PC-9 (cell line): Measurements from ENCODE around the gene LIMK1. TPM values are rescaled to one million over a fixed set of nuclear protein-coding genes. Genes with fewer than 3 reads are reported as not detected.

Experiments
- BruUV-seq: library from RNA; stranded (reverse); fragments of 400-500 nt; replicated peaks from 2 replicates; lab custom pipeline; 2021; lab: Mats Ljungman, UMichigan
- CTCF ChIA-PET: fragments of 300-600 bp; sonication (Branson Sonifier 250); formaldehyde crosslinking; loops from one replicate; lab custom pipeline; 2022; ENCODE audit warnings: antibody characterized with exemption; lab: Charles Lee
- POLR2A ChIA-PET: fragments of 300-600 bp; sonication (Branson Sonifier 250); formaldehyde crosslinking; loops from one replicate; lab custom pipeline; 2022; ENCODE audit warnings: antibody characterized with exemption; ENCODE audit not compliant: unreplicated experiment; lab: Charles Lee
- DNase-seq, 2 experiments: peaks; one replicate each; pipeline versions ENCODE4 v3.0.0 to v3.0.0-alpha.2; 2015 to 2022; ENCODE audit warnings: mixed read lengths in 1 of 2
- H2AFZ ChIP-seq: fragments of 200-600 bp; sonication (generic); 2 replicates; pipeline ENCODE4 v1.8.1; 2017; ENCODE audit warnings: antibody characterized with exemption
- H3F3A ChIP-seq: fragments of 200-600 bp; sonication (generic); 2 replicates; pipeline ENCODE4 v1.8.1; 2017; ENCODE audit warnings: antibody characterized with exemption, mild to moderate bottlenecking, low read depth; ENCODE audit not compliant: insufficient read depth
- H3K27ac ChIP-seq: fragments of 200-600 bp; sonication (generic); 2 replicates; pipeline ENCODE4 v1.6.1; 2016; ENCODE audit warnings: mixed run types
- H3K27me3 ChIP-seq: fragments of 200-600 bp; sonication (generic); 2 replicates; pipeline ENCODE4 v1.6.1; 2016; ENCODE audit warnings: low read depth, mixed run types; ENCODE audit not compliant: insufficient read depth
- H3K36me3 ChIP-seq: fragments of 200-600 bp; sonication (generic); 2 replicates; pipeline ENCODE4 v1.6.1; 2016; ENCODE audit warnings: low read depth, mixed run types
- H3K4me1 ChIP-seq: fragments of 200-600 bp; sonication (generic); replicated peaks from 2 replicates; pipeline ENCODE4 v1.6.1; 2016; ENCODE audit warnings: mixed run types; ENCODE audit not compliant: insufficient read depth
- H3K4me2 ChIP-seq: fragments of 200-600 bp; sonication (generic); 2 replicates; pipeline ENCODE4 v1.6.1; 2017; ENCODE audit warnings: mixed run types
- H3K4me3 ChIP-seq: fragments of 200-600 bp; sonication (generic); 2 replicates; pipeline ENCODE4 v1.6.1; 2016; ENCODE audit warnings: mixed run types
- H3K79me2 ChIP-seq: fragments of 200-600 bp; sonication (generic); 2 replicates; pipeline ENCODE4 v1.6.1; 2017; ENCODE audit warnings: low read depth, mixed run types
- H3K9me2 ChIP-seq: fragments of 200-600 bp; sonication (generic); 2 replicates; pipeline ENCODE4 v1.8.1; 2017; ENCODE audit warnings: mild to moderate bottlenecking; ENCODE audit not compliant: insufficient read depth
- H3K9me3 ChIP-seq: fragments of 200-600 bp; sonication (generic); 2 replicates; pipeline ENCODE4 v1.8.1; 2016; ENCODE audit warnings: low read depth; ENCODE audit not compliant: insufficient read depth
- H4K20me1 ChIP-seq: fragments of 200-600 bp; sonication (generic); 2 replicates; pipeline ENCODE4 v1.8.1; 2017; ENCODE audit not compliant: insufficient read depth
- CTCF ChIP-seq: fragments of 200-600 bp; sonication (generic); conservative IDR thresholded peaks from 2 replicates; pipeline ENCODE4 v1.6.1; 2017; ENCODE audit warnings: mixed run types, antibody characterized with exemption, mild to moderate bottlenecking, moderate library complexity
- EZH2 ChIP-seq: fragments of 200-600 bp; sonication (generic); IDR thresholded peaks from 2 replicates; pipeline ENCODE4 v1.8.0; 2017; ENCODE audit warnings: antibody characterized with exemption, low read depth
- intact Hi-C: fragments of 100-400 bp; cut with micrococcal nuclease; formaldehyde crosslinking; loops from one replicate; pipeline ENCODE4 v1.10.0; 2022; ENCODE audit not compliant: unreplicated experiment
- total RNA-seq: library from RNA; stranded (reverse); gene quantifications from 2 replicates; pipeline ENCODE4 v1.2.3, GENCODE V29; 2021

Gene LIMK1
- total RNA-seq, 1 experiment from 2014 or later, result 148 TPM

GRCh38 chr7:74063646-74064045, 20.0 kb upstream of the LIMK1 start:
- Histone ChIP-seq H3K79me2 (no peaks in the 10 kb centered on the region), H4K20me1 (no peaks in the 10 kb centered on the region), H3K4me3 (no peak overlapping the region), H3K9me3 (no peaks in the 10 kb centered on the region), H3K4me2 (no peak overlapping the region), H3K27me3 (no peaks in the 10 kb centered on the region), H3K36me3 (no peaks in the 10 kb centered on the region), H3F3A (peaks cover 6% of the 10 kb centered on the region; the same call in 1 of the 2 replicates), H3K4me1 (peaks cover 17% of the 10 kb centered on the region), H3K9me2 (no peaks in the 10 kb centered on the region), H2AFZ (no peak overlapping the region), H3K27ac (no peak overlapping the region)
- BruUV-seq, result no TSS peak
- ChIA-PET POLR2A (no interaction called here), CTCF (no interaction called here)
- TF ChIP-seq EZH2 (no peak), CTCF (no peak)
- intact Hi-C loops, result no loop called here
- DNase-seq, result no peak

GRCh38 chr7:74064696-74065095, 18.9 kb upstream of the LIMK1 start:
- POLR2A ChIA-PET, result no interaction called here
- H3K4me1 ChIP-seq, result peaks cover 12% of the 10 kb centered on the region
- H3K79me2 ChIP-seq, result no peaks in the 10 kb centered on the region
- no peak overlapping the region for H3K4me2 ChIP-seq
- no peak overlapping the region for H2AFZ ChIP-seq
- no peaks in the 10 kb centered on the region for H3K27me3 ChIP-seq
- CTCF ChIA-PET, result no interaction called here
- no peaks in the 10 kb centered on the region for H3K9me3 ChIP-seq
- peaks cover 6% of the 10 kb centered on the region; the same call in 1 of the 2 replicates for H3F3A ChIP-seq
- intact Hi-C loops, result loop anchor here (5.0 kb wide), 3 partner anchors 118 to 338 kb away; partner anchors contain the start of gene RFC2
- TF ChIP-seq CTCF (no peak), EZH2 (no peak)
- no peaks in the 10 kb centered on the region for H3K36me3 ChIP-seq
- BruUV-seq, result no TSS peak
- no peak overlapping the region for H3K27ac ChIP-seq
- no peak overlapping the region for H3K4me3 ChIP-seq
- DNase-seq, result no peak
- H3K9me2 ChIP-seq, result no peaks in the 10 kb centered on the region
- no peaks in the 10 kb centered on the region for H4K20me1 ChIP-seq

- Histone ChIP-seq H3K27ac (no peak overlapping the region), H3F3A (no peaks in the 10 kb centered on the region; the same call in 1 of the 2 replicates), H3K4me1 (peaks cover 5% of the 10 kb centered on the region; the same call in 1 of the 2 replicates), H3K4me2 (no peak overlapping the region), H4K20me1 (no peaks in the 10 kb centered on the region), H3K4me3 (no peak overlapping the region), H3K9me3 (no peaks in the 10 kb centered on the region), H2AFZ (no peak overlapping the region), H3K79me2 (no peaks in the 10 kb centered on the region), H3K27me3 (no peaks in the 10 kb centered on the region), H3K36me3 (no peaks in the 10 kb centered on the region), H3K9me2 (no peaks in the 10 kb centered on the region)
- ChIA-PET POLR2A (interaction anchor here (0.5 kb wide), 1 partner anchor 121 kb away, joined by 3 read pairs; no protein-coding TSS in a partner anchor), CTCF (interaction anchor here (1.6 kb wide), 1 partner anchor 12 kb away, joined by 4 read pairs; no protein-coding TSS in a partner anchor)
- intact Hi-C loops, result loop anchor here (5.0 kb wide), 3 partner anchors 116 to 336 kb away; partner anchors contain the start of gene RFC2
- DNase-seq, result no peak
- BruUV-seq, result no TSS peak
- TF ChIP-seq CTCF (no peak), EZH2 (no peak)
These were observed 17.0 kb upstream of the LIMK1 start for GRCh38 chr7:74066626-74067025.
